NB4 (cell line): ENCODE measurements around the gene PDE4D.

Source experiments
- DNase-seq: peaks from one replicate; pipeline ENCODE4 v3.0.0; 2010; ENCODE audit warnings: low read depth
- H3K4me3 ChIP-seq: one replicate; pipeline ENCODE4 v1.5.1; 2011; ENCODE audit warnings: mild to moderate bottlenecking, low read depth, low read length, moderate library complexity
- CTCF ChIP-seq: IDR thresholded peaks from one replicate; pipeline ENCODE4 v1.5.1; 2012; ENCODE audit warnings: low read depth, low read length
- MAX ChIP-seq: IDR thresholded peaks from 2 replicates; pipeline ENCODE4 v1.6.1; 2011; ENCODE audit warnings: low read depth, low read length
- MYC ChIP-seq: IDR thresholded peaks from 2 replicates; pipeline ENCODE4 v1.6.1; 2011; ENCODE audit warnings: low read depth, low read length
- POLR2A ChIP-seq: IDR thresholded peaks from 2 replicates; pipeline ENCODE4 v1.6.1; 2011; ENCODE audit warnings: mild to moderate bottlenecking; ENCODE audit not compliant: insufficient read length; ENCODE audit errors: extremely low read depth

The PDE4D gene

GRCh38 chr5:59684388-59685190, 208.9 kb downstream of the PDE4D start:
- H3K4me3 ChIP-seq, result no peak overlapping the region
- no peak for DNase-seq
- TF ChIP-seq MYC, result no peak
- TF ChIP-seq MAX, result no peak
- no peak for TF ChIP-seq CTCF
- TF ChIP-seq POLR2A, result no peak

- no peak overlapping the region for H3K4me3 ChIP-seq
- DNase-seq, result no peak
- TF ChIP-seq POLR2A, result no peak
- no peak for TF ChIP-seq MYC
- no peak for TF ChIP-seq CTCF
- no peak for TF ChIP-seq MAX
Observed at GRCh38 chr5:59683311-59683710, 210.2 kb downstream of the PDE4D start.

- no peak for DNase-seq
- TF ChIP-seq POLR2A (no peak), MYC (no peak), MAX (no peak), CTCF (no peak)
- H3K4me3 ChIP-seq, result no peak overlapping the region
Observed at GRCh38 chr5:59682542-59682941, 211.0 kb downstream of the PDE4D start.

GRCh38 chr5:59678943-59679342, 214.6 kb downstream of the PDE4D start:
- DNase-seq, result no peak
- TF ChIP-seq MYC (no peak), MAX (no peak), POLR2A (no peak), CTCF (no peak)
- H3K4me3 ChIP-seq, result no peak overlapping the region

- no peak for DNase-seq
- no peak for TF ChIP-seq POLR2A
- no peak for TF ChIP-seq MAX
- TF ChIP-seq MYC, result no peak
- TF ChIP-seq CTCF, result no peak
Observed at GRCh38 chr5:59674763-59675162, 218.8 kb downstream of the PDE4D start.

More at GRCh38 chr5:59674763-59675162, 218.8 kb downstream of the PDE4D start:
- no peak overlapping the region for H3K4me3 ChIP-seq
